Activated CD4-positive, alpha-beta T cell treated with anti-CD3 and anti-CD28 coated beads for 4 hours (primary cell): ENCODE results near the gene CORO2A.
"Not testable (repeated sequence)": the region's sequence is repeated elsewhere in the genome, so short reads cannot be mapped to it uniquely, and the experiment has no call there.

Experiments used
- DNase-seq, 2 donors: peaks; one replicate each; pipeline ENCODE4 v3.0.0-alpha.2; 2020

The CORO2A gene

GRCh38 chr9:98134702-98135557 lies 57.5 kb downstream of the CORO2A start:
- no peak for DNase-seq

DNA sequence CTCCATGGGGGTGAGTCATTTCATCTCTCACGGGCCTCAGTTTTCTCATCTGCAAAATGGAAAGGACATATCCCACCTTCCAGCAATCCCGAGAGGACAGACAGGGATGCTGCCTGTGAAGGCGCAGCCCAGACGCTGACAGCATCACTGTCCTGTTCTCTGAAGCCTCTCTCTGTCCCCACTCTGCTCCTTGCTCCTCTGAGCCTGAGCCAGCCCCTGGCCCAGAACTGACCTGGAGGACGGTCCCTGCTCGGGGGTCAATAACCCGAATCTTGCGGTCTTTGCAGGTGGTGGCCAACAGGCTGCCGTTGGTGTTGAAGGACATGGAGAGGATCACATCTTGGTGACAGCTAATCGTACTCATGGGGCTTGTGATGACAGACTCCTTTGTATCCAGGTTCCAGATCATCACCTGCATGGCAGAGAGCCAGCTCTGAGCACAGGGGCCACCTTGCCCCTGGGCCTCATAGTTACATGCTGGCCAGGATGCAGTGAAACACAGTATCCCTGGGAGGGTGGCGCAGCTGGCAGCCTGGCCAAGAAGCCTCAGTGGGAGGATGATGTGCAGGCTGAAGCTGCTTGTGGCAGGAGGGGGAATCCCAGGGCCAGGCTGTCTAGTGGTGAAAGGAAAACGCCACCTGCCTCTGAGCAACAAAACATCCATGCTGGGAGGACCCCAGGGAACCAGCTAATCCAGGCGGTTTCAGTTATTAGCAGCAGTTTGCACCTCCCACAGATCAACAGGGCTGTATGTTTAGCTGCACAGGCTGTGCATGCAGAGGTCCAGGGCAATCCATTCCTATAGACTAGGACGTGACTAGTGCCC lies 59.4 kb downstream of the CORO2A start:
- DNase-seq: no peak

DNA sequence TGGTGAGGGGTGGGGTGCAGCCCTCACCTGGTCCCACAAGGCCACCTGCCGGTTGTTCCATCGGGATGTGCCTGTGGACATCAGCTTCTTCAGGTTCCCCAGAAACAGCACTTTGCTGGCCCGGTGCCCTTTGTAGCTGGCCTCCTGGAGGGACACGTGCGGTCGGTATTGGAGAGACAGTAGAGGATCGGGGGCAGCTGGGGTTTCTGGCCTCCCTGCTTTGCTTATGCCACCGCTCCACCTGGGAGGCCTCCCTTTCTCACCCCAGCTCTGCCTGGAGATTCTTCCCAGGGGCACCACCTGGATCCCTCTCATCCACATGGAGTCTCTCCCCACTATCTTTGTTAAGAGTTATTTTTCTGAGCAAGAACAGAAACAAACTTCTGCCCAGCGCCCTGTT lies 60.3 kb downstream of the CORO2A start:
- DNase-seq: no peak

DNA sequence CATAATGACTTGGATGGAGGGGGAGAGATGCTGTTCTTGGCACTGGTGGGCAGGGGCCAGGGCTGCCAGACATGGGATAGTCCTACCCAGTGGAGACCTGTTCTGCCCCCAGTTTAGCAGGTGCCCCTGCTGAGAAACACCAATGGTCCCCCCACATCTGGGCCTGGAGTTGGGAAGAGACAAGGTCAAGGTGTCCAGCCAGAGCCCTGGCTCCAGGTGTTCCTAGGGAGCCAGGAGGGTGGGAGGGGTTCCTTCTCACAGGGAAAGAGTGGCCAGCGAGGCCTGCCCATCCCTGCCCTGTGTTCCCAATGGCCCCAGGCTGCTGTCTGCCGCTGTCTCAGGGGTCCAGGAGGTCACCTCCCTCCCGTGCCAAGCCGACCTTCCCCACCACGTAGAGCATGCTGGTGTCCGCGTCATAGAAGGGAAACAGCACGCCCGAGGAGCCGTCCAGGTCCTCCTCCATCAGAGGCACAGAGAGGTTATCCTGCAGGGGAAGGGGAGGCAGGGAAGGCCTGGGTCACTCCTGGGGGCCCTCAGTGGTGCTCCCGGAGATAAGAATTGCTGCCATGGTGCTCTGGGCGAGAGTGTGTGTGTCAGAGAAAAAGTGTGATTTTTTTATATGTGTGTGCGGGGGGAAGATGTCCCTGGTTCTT lies 61.7 kb downstream of the CORO2A start:
- no peak for DNase-seq

DNA sequence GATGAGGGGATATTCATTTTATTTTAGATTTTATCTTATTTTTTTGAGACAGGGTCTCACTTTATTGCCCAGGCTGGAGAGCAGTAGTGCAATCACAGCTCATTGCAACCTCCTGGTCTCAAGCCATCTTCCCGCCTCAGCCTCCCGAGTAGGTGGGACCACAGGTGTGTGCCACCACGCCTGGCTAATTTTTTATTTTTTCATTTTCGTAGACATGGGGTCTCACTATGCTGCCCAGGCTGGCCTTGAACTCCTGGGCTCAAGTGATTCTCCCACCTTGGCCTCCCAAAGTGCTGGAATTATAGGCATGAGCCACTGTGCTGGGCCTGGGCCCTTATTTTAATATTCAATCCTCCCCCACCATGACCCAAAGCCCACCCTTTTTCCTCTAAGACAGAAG lies 62.4 kb downstream of the CORO2A start:
- DNase-seq: not testable (repeated sequence)

GRCh38 chr9:98129451-98129881 lies 63.0 kb downstream of the CORO2A start:
- DNase-seq: no peak

GRCh38 chr9:98128316-98128715 lies 64.1 kb downstream of the CORO2A start:
- DNase-seq: no peak

DNA sequence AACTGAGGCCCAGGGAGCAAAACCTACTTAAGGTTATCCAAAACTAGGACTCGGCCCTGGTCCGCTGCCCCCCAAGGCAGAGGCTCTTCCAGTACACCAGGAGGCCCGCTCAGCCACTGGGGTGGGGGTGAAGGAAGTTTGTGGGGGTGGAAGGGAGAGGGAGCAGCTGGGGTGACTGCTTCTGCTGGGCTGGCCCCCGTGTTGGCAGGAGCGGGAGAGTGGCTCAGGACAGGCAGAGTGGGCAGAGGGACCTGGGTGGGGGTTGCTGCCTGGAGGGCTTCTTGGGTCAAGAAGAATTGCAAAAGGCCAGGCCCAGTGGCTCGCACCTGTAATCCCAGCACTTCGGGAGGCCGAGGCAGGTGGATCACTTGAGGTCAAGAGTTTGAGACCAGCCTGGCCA lies 65.2 kb downstream of the CORO2A start:
- no peak for DNase-seq

DNA sequence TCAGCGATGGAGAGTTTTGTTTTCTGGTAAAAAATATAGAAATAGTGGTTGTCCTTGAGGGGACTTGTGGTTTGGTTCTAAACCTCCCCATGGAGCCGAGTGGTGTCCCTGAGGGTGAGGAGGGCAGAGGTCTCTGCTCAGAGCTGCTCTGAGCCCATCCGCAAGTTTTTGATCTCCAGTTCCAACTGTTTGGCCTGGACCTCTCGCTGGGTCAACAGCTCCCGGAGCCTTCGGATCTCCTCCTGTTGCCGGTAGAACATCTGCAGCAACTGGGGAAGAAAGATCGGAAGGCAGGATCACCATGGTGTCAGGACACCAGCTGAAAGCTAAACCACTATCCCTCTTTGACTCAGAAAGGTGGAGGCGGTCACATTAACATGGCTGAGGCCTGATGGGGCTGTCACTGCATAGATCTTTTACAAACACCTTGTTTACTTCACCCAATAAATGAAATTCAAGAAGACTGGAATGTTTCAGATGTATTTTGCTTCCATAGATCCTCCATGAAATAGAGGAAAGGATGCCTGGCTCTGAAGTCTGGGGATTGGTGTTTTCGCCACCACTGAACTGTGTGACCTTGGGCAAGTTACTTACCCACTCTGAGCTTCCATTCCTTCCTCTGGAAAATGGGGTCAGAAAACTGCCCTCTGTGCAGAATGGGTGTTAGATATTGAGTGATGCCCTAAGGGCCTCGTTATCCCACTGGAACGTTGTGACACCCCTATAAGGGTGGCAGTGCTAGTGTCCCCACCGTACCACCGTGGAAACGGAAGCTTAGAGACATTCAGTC lies 67.6 kb downstream of the CORO2A start:
- no peak for DNase-seq

- not testable (repeated sequence) for DNase-seq
Observed at GRCh38 chr9:98124091-98124490, 68.3 kb downstream of the CORO2A start.

DNA sequence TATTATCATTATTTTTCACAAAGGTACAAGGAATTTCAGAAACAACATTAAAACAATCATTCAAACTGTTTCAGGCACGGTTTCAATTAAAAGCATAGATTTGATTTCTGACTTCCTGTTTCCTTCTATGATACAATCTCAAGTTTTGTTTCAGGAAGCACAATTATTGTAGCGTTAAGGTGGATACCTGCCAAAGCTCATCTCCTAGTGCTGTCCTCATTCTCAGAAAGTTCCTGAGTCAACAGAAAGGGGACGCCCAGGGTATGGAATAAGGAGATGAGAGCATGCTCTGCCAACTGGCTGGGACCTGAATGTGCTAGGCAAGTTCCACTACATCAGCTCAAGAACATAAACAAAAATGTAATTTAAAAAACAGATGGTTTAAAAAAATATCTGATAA lies 71.4 kb downstream of the CORO2A start:
- no peak for DNase-seq

- DNase-seq: no peak
Observed at GRCh38 chr9:98120476-98120875, 72.0 kb downstream of the CORO2A start.

DNA sequence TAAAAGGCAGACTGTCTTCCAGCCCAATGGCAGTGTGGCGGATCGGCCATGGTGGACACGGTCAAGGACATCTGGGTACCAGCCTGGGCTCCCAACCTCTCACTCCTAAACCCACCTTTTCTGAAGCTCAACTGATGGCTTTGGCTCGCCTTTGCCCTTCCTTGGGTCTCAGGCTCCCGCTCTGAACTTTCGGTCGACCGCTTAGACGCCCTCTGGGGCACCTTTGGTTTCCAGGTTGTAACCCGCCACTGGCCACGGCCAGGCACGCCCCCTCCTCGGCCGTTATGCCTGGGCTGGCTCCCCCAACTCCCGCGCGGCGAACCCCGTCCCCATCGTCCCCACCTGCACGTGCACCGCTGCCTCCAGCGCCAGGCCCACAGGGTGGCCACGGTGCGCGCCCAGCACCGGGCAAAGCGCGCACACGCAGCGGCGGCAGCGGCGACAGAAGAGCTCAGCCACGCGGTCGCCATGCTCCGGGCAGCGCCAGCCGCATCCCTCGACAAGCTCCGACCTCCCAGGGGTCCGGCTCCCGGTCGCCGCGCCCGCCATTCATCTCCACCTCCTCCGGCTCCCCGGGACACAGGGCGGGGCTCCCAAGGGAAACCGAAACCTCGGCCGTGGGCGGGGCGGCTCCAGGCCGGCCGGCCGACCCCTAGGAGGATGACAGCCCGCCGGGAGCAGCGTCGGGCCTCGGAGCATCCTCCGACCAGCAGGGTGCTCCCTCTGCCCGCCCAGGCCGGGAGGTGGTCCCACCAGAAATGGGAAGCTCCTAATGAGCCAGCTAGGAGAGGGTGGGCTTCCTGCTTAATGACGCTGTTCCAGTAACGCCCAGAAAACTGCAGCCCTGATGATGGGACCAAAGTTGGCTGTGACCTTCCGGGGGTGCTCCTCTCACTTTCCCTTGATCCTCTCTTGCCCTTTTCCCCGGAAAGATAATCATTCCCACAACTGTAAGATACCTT lies 73.5 kb downstream of the CORO2A start, which contains the start of gene TRIM14:
TSS of gene TRIM14 (minus strand) at position 583 of the 962 bp plus-strand sequence. CDS start at position 549, 34 bp downstream.
- DNase-seq: peak; percentile 51 to 60

- DNase-seq: peak; percentile 42 to 49
Observed at GRCh38 chr9:98117984-98118639, 74.3 kb downstream of the CORO2A start.

DNA sequence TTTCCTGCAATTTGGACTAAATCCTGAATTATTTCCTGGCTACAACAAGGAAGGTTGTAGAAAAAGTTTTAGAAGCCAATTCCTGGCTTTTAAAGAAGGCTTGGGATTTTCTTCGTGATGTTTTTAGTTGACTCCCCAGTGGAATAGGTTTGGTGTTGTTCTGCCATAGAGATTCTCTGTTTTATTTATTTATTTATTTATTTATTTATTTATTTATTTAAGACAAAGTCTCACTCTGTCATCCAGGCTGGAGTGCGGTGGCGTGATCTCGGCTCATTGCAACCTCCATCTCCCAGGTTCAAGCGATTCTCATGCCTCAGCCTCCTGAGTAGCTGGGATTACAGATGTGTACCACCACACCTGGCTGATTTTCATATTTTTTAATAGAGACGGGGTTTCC lies 75.3 kb downstream of the CORO2A start:
- not testable (repeated sequence) for DNase-seq

GRCh38 chr9:98109052-98109451 lies 83.4 kb downstream of the CORO2A start:
- DNase-seq: no peak

DNA sequence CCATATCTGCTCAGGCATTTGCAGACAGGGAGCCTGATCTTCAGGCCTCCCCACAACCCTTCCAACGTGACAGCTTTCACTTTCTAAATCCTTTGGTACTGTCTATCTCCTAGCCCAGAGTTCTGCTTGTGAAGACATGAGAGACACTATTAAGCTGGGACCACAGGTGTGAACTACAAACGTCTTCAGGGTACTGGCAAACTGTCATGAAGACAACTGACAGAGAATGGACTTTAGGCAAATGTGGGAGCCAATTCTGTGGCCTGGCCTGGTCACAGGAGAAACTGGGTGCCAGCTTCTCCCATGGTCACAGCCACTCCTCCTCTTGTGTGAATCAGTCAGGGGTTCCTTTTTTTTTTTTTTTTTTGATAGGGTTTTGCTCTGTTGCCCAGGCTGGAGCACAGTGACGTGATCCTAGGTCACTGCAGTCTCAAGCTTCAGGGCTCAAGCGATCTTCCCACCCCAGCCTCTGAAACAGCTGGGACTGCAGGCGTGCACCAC lies 83.9 kb downstream of the CORO2A start:
- DNase-seq: peak; percentile 26 to 31

DNA sequence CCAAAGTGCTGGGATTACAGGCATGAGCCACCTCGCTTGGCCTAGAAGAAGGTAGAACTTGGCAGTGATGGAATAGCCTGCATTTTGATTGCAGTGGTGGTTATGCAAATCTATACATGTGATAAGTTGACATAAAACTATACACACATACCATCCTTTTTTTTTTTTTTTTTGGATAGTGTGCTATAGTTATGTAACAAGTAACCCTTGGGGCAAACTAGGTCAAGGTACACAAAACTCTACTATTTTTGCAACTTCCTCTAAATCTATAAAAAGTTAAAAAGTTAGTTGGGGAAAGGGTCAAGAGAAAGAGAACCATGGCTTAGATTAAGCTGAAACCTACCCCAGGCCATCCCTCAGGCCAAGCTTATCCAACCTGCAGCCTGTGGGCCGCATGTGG lies 84.5 kb downstream of the CORO2A start:
- no peak for DNase-seq

- no peak for DNase-seq
Observed at GRCh38 chr9:98105006-98105405, 87.4 kb downstream of the CORO2A start.

- DNase-seq: no peak
Observed at GRCh38 chr9:98104445-98104881, 88.0 kb downstream of the CORO2A start.
